Measurements from ENCODE around the gene CDH4.

The CDH4 gene

GRCh38 chr20:61285152-61285645, 33.1 kb downstream of the CDH4 start:
- DNase-seq, result no peak

- DNase-seq, result no peak
These were observed 33.6 kb downstream of the CDH4 start for GRCh38 chr20:61285691-61286090.

- DNase-seq, result no peak
These were observed 35.7 kb downstream of the CDH4 start for GRCh38 chr20:61287583-61288275.

- DNase-seq, result no peak
These were observed 36.3 kb downstream of the CDH4 start for GRCh38 chr20:61288331-61288784.

GRCh38 chr20:61289166-61289565, 37.1 kb downstream of the CDH4 start:
- no peak for DNase-seq

- no peak for DNase-seq
These were observed 38.7 kb downstream of the CDH4 start for GRCh38 chr20:61290721-61291120.

GRCh38 chr20:61291166-61291829, 39.2 kb downstream of the CDH4 start:
- no peak for DNase-seq

- no peak for DNase-seq
These were observed 40.3 kb downstream of the CDH4 start for GRCh38 chr20:61292391-61292790.

GRCh38 chr20:61292821-61293612, 41.0 kb downstream of the CDH4 start:
- no peak for DNase-seq

- no peak for DNase-seq
These were observed 41.9 kb downstream of the CDH4 start for GRCh38 chr20:61293951-61294350.

GRCh38 chr20:61295249-61295648, 43.2 kb downstream of the CDH4 start:
- DNase-seq, result no peak

- DNase-seq, result no peak
These were observed 43.9 kb downstream of the CDH4 start for GRCh38 chr20:61295682-61296628.

GRCh38 chr20:61296629-61297019, 44.6 kb downstream of the CDH4 start:
- DNase-seq, result no peak

GRCh38 chr20:61297491-61297890, 45.4 kb downstream of the CDH4 start:
- DNase-seq, result no peak

GRCh38 chr20:61297986-61298385, 45.9 kb downstream of the CDH4 start:
- no peak for DNase-seq

- DNase-seq, result no peak
These were observed 46.6 kb downstream of the CDH4 start for GRCh38 chr20:61298661-61299060.

GRCh38 chr20:61299104-61299503, 47.0 kb downstream of the CDH4 start:
- DNase-seq, result no peak

- no peak for DNase-seq
These were observed 47.6 kb downstream of the CDH4 start for GRCh38 chr20:61299618-61300017.

- no peak for DNase-seq
These were observed 48.2 kb downstream of the CDH4 start for GRCh38 chr20:61300293-61300692.

GRCh38 chr20:61300709-61301108, 48.6 kb downstream of the CDH4 start:
- no peak for DNase-seq

- DNase-seq, result no peak
These were observed 49.9 kb downstream of the CDH4 start for GRCh38 chr20:61301711-61302525.

- DNase-seq, result no peak
These were observed 51.2 kb downstream of the CDH4 start for GRCh38 chr20:61303217-61303616.
